Activated CD4-positive, CD25-positive, alpha-beta regulatory T cell treated with anti-CD3 and anti-CD28 coated beads, Interleukin-2, amount 50 U/mL, for 72 hours (primary cell): ENCODE data around the gene ZNF701.
"Not testable (repeated sequence)": the region's sequence is repeated elsewhere in the genome, so short reads cannot be mapped to it uniquely, and the experiment has no call there.

ENCODE experiments used
- DNase-seq: peaks from one replicate; pipeline ENCODE4 v3.0.0; 2021

The ZNF701 gene

GRCh38 chr19:52566588-52566987 lies 3.5 kb upstream of the ZNF701 start:
- DNase-seq: no peak

GRCh38 chr19:52567921-52568320 lies 2.2 kb upstream of the ZNF701 start:
- no peak for DNase-seq

DNA sequence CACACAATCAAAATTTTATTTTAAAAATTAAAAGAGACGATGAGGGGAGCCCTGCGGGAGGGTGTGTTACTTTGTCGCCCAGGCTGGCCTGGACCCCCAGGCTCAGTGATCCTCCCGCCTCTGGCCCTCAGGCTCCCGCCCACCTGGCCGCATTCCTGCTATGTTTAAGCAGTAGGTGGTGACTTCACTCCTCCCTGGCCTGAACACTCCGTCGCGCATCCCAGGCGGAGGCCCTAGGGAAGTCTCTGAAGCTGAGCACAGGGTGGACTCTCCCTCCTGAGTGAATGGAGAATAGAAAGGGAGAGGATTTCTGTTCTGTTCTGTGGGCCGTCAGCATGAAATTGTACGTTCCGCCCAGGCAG lies 468 bp upstream of the ZNF701 start:
- not testable (repeated sequence) for DNase-seq

GRCh38 chr19:52584736-52585440 lies 14.8 kb downstream of the ZNF701 start:
- no peak for DNase-seq

DNA sequence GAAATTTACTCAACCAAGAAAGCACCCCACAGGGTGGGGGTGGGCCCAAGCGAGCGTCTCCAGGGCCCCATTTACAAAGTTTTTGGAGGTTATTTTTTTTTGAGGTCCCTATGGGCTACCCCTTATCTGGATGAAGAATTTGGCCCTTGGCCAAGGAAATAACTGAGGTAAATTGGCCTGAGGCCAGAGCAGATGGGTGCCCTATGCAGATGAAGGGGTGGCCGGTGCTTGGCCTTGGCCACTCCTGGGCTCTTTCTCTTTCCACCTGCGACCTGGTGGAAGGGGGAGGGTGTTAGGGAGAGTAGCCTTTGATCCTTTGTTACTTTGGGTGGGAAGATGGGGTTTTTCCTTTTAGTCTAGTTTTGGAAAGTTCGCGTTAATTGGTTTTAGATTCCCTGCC lies 15.5 kb downstream of the ZNF701 start:
- DNase-seq: no peak

DNA sequence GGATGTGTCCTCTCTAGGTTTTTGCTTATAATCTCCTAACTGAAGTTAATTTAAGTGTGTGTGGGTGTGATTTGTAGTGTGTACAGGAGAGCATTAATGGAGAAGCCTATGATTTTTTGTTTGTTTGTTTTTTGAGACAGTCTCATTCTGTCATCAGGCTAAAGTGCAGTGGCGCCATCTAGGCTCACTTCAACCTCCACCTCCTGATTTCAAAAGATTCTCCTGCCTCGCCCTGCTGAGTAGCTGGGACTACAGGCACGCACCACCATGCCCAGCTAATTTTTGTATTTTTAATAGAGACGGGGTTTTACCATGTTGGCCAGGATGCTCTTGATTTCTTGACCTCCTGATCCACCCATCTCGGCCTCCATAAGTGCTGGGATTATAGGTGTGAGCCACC lies 20.6 kb downstream of the ZNF701 start:
- no peak for DNase-seq

GRCh38 chr19:52592301-52592700 lies 22.2 kb downstream of the ZNF701 start:
- DNase-seq: no peak

DNA sequence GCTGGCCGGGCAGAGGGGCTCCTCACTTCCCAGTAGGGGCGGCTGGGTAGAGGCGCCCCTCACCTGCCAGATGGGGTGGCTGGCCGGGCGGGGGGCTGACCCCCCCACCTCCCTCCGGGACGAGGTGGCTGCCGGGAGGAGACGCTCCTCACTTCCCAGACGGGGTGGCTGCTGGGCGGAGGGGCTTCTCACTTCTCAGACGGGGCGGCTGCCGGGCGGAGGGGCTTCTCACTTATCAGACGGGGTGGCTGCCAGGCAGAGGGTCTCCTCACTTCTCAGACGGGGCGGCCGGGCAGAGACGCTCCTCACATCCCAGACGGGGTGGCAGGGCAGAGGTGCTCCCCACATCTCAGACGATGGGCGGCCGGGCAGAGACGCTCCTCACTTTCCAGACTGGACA lies 23.4 kb downstream of the ZNF701 start:
- DNase-seq: not testable (repeated sequence)

DNA sequence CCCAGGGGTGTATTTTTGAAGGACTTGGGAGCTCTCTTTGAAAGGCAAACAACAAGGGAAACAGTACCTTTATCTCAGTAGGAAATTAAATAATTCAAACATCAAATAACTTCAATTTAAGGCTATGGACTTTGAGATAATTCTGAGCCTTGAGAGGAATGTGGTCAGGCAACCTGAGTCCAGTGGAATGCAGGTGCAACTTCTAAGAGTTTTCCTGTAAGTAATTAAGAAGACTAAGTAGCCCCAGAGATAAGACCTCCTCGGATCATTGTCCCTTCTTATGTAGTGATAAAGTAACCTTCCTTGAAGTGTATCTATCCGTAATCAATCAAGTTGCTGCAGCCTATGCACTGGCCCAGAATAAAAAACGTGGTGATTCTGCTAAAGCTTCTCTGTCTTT lies 29.2 kb downstream of the ZNF701 start:
- DNase-seq: no peak

DNA sequence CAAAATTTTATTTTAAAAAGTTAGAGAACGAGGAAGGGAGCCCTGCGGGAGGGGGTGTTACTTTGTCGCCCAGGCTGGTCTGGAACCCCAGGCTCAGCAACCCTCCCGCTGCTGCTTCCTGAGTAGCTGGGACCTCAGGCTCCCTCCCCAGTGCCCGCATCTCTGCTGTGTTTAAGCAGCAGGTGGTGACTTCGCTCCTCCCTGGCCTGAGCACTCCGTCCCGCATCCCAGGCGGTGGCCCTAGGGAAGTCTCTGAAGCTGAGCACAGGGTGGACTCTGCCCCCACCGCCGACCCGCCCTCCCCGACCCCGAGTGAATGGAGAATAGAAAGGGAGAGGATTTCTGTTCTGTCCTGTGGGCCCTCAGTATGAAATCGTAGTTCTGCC lies 30.5 kb downstream of the ZNF701 start:
- peak; percentile 30 for DNase-seq

GRCh38 chr19:52601025-52601973 lies 31.2 kb downstream of the ZNF701 start:
- peak; percentile 97 for DNase-seq

DNA sequence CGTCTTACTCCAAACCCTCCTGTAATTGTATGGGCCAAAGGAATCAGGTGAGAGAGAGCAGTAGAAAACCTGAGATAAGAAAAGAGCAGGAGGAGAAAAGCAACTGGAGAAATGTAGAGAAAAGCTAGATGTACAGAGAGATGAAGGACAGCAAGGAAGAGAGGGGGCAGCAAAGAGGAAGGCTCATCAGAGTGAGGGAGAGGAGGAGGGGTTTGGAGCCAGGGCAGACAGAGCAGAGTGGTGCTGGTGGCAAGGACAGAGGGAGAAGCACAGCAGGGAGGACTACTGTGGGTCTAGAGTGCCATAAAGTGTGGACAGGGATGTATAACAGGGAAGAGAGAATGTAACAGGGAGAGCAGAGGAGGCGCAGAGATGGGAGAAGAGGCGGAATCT lies 31.9 kb downstream of the ZNF701 start:
- not testable (repeated sequence) for DNase-seq

DNA sequence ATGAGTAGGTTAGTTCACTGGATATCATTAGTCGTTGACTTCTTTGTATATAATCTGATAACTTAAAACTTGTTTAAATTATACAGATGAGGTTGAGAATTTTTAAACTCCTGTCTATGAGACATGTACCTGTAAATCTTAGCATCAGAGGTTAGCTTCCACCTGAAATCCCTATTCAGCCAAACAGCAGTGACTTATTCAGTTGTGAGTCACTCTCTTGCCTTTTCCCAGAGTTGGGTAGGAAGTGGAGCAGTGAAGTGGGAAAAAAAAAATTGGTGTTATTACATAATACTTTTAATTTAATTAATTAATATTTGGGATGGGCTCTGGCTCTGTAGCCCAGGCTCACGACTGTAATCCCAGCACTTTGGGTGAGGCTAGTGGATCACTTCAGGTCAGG lies 32.9 kb downstream of the ZNF701 start:
- DNase-seq: no peak

DNA sequence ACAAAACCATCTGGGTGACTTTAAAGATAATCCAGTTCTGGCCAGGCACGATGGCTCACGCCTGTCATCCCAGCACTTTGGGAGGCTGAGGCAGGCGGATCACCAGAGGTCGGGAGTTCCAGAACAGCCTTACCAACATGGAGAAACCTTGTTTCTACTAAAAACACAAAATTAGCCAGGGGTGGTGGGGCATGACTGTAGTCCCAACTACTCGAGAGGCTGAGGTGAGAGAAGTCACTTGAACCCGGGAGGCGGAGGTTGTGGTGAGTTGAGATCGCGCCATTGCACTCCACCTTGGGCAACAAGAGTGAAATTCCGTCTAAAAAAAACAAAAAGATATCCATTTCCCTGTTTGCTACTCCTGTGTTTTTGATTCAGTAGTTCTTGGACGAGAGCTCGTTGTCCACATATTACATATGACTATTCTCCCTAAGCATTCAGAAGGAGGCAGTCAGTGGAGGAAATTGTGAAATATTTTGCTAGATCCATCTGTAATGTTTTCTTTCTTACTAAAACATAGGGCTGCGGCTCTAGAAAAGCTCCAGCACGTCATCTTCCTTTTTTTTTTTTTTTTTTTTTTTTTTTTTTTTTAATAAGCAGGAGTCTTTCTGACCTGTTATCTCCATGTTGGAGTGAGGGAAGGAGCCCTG lies 33.6 kb downstream of the ZNF701 start:
- no peak for DNase-seq

GRCh38 chr19:52613299-52613906 lies 43.3 kb downstream of the ZNF701 start:
- no peak for DNase-seq

DNA sequence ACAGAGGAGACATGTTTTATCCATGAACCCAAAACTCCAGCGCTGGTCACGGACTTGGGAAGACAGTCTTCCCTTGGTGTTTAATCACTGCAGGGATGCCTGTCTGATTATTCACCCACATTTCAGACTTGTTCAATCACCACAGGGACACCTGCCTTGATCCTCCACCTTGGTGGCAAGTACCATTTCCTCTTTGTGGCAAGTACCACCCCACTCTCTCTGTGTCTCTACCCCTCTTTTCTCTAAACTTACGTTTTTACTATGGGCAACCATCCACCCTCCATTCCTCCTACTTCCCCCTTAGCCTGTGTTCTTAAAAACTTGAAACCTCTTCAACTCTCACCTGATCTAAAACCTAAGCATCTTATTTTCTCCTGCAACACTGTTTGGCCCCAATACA lies 51.3 kb downstream of the ZNF701 start:
- no peak for DNase-seq

DNA sequence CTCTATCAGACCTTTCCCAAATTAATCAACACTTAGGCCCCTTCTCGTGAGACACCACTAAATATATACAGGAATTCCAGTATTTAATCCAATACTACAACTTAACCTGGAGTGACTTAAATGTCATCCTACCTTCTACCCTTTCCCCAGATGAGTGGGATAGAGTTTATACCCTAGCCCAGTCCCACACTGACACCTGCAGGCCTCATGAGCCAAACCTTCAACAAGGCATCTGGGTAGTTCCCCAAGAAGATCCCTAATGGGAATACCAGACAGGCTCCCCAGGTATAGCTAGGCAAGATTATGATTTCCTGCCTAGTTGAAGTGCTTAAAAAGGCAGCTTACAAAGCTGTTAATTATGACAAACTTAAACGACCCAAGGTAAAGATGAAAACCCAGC lies 52.2 kb downstream of the ZNF701 start:
- DNase-seq: no peak

DNA sequence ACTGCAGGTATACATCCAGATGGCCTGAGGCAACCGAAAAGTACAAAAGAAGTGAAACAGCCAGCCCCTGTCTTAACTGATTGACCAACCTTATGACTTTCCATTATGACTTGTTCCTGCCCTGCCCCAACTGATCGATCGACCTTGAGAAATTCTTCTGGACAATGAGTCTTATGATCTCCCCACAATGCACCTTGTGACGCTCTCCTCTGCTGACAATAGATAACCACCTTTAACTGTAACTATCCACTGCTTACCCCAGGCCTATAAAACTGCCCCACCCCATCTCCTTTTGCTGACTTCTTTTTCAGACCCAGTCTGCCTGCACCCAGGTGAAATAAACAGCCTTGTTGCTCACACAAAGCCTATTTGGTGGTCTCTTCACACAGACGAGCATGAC lies 56.8 kb downstream of the ZNF701 start:
- DNase-seq: no peak

- DNase-seq: not testable (repeated sequence)
Observed at GRCh38 chr19:52627441-52627840, 57.4 kb downstream of the ZNF701 start.

DNA sequence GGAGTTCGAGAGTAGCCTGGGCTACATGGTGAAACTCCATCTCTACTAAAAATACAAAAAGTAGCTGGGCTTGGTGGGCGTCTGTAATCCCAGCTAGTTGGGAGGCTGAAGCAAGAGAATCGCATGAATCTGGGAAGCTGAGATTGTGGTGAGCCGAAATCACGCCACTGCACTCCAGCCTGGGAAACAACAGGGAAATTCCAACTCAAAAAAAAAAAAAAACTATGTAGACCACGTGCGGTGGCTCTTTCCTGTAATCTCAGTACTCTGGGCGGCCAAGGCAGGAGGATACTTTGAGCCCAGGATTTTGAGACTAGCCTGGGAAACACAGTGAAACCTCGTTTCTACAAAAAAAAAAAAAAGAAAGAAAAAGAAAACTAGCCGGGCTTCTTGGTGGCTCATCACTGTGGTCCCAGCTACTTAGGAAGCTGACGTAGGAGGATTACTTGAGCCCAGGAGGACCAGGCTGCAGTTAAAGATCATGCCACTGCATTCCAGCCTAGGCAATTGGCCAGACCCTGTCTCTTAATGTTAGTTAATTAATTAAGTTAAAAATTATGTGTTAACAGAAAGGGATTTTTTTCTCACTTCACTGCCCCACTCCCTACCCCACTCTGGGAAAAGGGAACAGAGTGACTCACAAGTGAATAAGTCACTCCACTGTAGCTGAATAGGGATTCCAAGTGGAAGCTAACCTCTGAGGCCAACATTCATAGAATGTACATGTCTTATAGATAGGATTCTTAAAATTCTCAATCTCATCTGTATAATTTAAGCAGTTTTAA lies 65.9 kb downstream of the ZNF701 start:
- no peak for DNase-seq
